HepG2 (cell line): Measurements from ENCODE around the gene MZT2A.

Experiments used
- CTCF ChIP-seq: sonication (generic); formaldehyde crosslinking; IDR thresholded peaks from 2 replicates; pipeline ENCODE4 v1.5.0; 2020; ENCODE audit warnings: mild to moderate bottlenecking, missing genetic modification reagents, moderate library complexity
- EP300 ChIP-seq, 3 experiments: sonication (generic) in 1 of 3; formaldehyde crosslinking in 1 of 3; IDR thresholded peaks; 2 replicates each; pipeline versions ENCODE4 v1.5.1 to v1.6.1; 2011 to 2020; ENCODE audit warnings: low read depth in 2 of 3, low read length in 2 of 3, borderline replicate concordance in 1 of 3, improper control_type of control experiment in 1 of 3, mild to moderate bottlenecking in 1 of 3, missing genetic modification reagents in 1 of 3, moderate library complexity in 1 of 3
- GATA4 ChIP-seq: sonication (generic); IDR thresholded peaks from 2 replicates; pipeline ENCODE4 v1.6.1; 2016; ENCODE audit warnings: antibody characterized with exemption, low read depth, borderline replicate concordance
- GTF2F1 ChIP-seq: fragments of 150-350 bp; IDR thresholded peaks from 2 replicates; pipeline ENCODE4 v1.6.1; 2014; ENCODE audit warnings: low read length
- IRF2 ChIP-seq: IDR thresholded peaks from 2 replicates; pipeline ENCODE4 v1.6.1; 2018; ENCODE audit warnings: missing genetic modification reagents, missing compliant biosample characterization
- MTA3 ChIP-seq: sonication (generic); formaldehyde crosslinking; IDR thresholded peaks from 2 replicates; pipeline ENCODE4 v1.4.0; 2020; ENCODE audit warnings: missing genetic modification reagents
- MXD3 ChIP-seq: IDR thresholded peaks from 2 replicates; pipeline ENCODE4 v1.6.1; 2016; ENCODE audit warnings: mild to moderate bottlenecking, missing biosample characterization, missing genetic modification reagents
- PRPF4 ChIP-seq: fragments of 200-400 bp; formaldehyde crosslinking; IDR thresholded peaks from 2 replicates; pipeline ENCODE4 v1.6.1; 2016; ENCODE audit warnings: low read length, low read depth; ENCODE audit not compliant: poor library complexity, severe bottlenecking
- RAD21 ChIP-seq: fragments of 450-650 bp; formaldehyde crosslinking; IDR thresholded peaks from 2 replicates; pipeline ENCODE4 v1.5.0; 2020; ENCODE audit warnings: mild to moderate bottlenecking
- SUZ12 ChIP-seq: fragments of 150-350 bp; IDR thresholded peaks from 2 replicates; pipeline ENCODE4 v1.6.1; 2014; ENCODE audit warnings: low read depth, low read length
- TCF7 ChIP-seq: sonication (generic); IDR thresholded peaks from 2 replicates; pipeline ENCODE4 v1.6.1; 2016; ENCODE audit warnings: antibody characterized with exemption, low read depth
- TOPORS ChIP-seq: sonication (generic); formaldehyde crosslinking; IDR thresholded peaks from 2 replicates; pipeline ENCODE4 v1.8.0; 2023; ENCODE audit warnings: mild to moderate bottlenecking, missing genetic modification reagents
- ZKSCAN1 ChIP-seq: fragments of 150-350 bp; IDR thresholded peaks from 2 replicates; pipeline ENCODE4 v1.6.1; 2014; ENCODE audit warnings: low read length
- ZNF292 ChIP-seq: sonication (generic); formaldehyde crosslinking; IDR thresholded peaks from 2 replicates; pipeline ENCODE4 v1.8.1; 2022; ENCODE audit warnings: mild to moderate bottlenecking, low read depth, missing genetic modification reagents, borderline replicate concordance

DNA sequence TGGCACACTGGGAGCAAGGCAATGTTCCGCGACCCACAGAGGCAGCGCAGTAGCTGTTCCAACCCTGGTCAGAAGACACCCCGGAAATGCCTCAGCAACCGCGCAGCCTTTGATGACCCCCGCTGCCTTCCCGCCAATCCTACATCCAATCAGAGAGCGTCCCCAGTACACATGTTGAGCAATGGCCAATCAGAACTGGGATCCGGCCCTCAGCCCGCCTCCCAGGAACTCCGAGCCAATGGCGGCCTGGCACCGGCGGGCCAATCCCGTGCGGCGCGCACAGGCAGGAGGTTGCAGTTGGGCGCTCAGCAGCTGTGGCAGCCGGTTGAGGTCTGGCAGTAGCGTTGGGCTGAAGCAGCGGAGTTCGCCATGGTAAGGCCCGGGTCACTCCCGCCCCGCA is 16.4 kb downstream of the MZT2A start, which contains the start of gene TUBA3D:
- TF ChIP-seq CTCF (CRISPR knock-in tag) (no peak), EP300 (IDR thresholded peaks at IDR 0.05; ENCODE audit: low read depth in 2 of 2, low read length in 2 of 2) (no peak), EP300 (CRISPR knock-in tag; IDR thresholded peaks at IDR 0.05; ENCODE audit: borderline replicate concordance) (no peak), RAD21 (CRISPR knock-in tag) (no peak), ZNF292 (CRISPR knock-in tag) (no peak), TOPORS (CRISPR knock-in tag) (no peak), PRPF4 (no peak), GATA4 (no peak), ZKSCAN1 (no peak), SUZ12 (no peak), GTF2F1 (no peak), IRF2 (CRISPR knock-in tag) (no peak), MTA3 (CRISPR knock-in tag) (no peak), TCF7 (no peak), MXD3 (CRISPR knock-in tag) (no peak)
